ENCODE data around the gene MYO19.

MYO19 gene

DNA sequence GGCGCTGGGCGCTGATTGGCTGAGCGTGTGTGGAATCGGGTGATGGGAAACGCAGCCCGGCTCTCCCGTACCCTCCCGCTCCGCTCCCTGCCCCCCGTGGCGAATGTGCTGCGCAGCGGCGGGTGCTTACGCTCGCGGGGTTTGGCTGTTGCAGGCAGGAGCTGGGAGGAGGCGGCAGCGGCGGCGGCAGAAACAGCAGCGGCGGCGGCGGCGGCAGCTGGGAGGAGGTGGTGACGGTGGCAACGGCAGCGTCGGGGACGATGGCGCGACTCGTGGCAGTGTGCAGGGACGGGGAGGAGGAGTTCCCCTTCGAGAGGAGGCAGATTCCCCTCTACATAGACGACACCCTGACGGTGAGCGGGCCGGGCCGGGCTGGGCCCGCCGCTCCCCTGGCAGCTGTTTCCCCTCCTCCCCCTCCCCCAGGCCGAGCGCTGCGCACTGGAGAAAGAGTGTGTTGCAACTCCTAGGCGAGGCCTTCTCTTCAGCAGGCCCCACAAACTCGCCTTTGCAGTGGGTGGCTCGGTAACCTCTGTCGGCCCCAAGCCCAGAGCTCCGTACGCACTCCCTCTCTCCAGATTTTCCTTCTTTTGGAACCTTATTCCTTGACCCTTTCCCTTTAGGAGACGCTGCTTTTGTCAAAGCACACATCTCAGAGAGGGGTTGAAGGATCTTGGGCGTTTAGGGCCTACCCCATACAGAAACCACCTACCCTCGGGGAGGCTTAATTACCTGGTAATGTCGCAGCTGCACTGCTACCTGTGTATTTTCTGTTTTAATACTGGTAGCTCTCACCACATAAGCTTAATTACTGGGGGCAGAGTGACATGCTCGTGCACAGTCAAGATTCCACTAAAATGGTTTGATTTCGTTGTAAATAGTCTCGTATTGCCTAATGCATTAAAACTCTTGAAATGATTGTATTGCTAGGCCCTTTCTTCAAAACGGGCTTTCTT, 11.1 kb upstream of the MYO19 start:
- peak overlapping the region; percentile 100 for H3K9ac ChIP-seq (ENCODE audit: low read length)
- no peak overlapping the region for H2BK120ac ChIP-seq (ENCODE audit: low read depth, low read length)
- peak overlapping the region; percentile 85 for H2AK5ac ChIP-seq (ENCODE audit: low read length)
- H4K5ac ChIP-seq (ENCODE audit: low read length) = peak overlapping the region; percentile 12
- H3K27ac ChIP-seq (ENCODE audit: low read depth, low read length) = peak overlapping the region; percentile 95
- H3K4ac ChIP-seq (ENCODE audit: low read depth, low read length) = peak overlapping the region; percentile 46
- peak; percentile 98 for DNase-seq
- H3K27me3 ChIP-seq (ENCODE audit: insufficient read depth, low read length, poor library complexity) = no peaks in the 10 kb centered on the region
- H4K8ac ChIP-seq (ENCODE audit: low read depth, low read length) = no peak overlapping the region
- H3K23ac ChIP-seq (ENCODE audit: low read length) = peak overlapping the region; percentile 94
- peak overlapping the region; percentile 98 for H3K56ac ChIP-seq (ENCODE audit: low read length)
- no peak overlapping the region for H2BK15ac ChIP-seq (replicated peaks; ENCODE audit: low read depth)
- H3K4me3 ChIP-seq (ENCODE audit: low read length) = peak overlapping the region; percentile 97
- peaks cover 7% of the 10 kb centered on the region for H3K79me1 ChIP-seq (ENCODE audit: low read length)
- WGBS (ENCODE audit: extremely low coverage, insufficient coverage, low lambda C conversion rate) = no CpG with 5 or more reads among the region's 60 CpGs
- peak overlapping the region; percentile 99 for H3K4me2 ChIP-seq (ENCODE audit: low read length)
- peak overlapping the region; percentile 43 for H2BK5ac ChIP-seq (ENCODE audit: low read length)
- peaks cover 2% of the 10 kb centered on the region for H3K4me1 ChIP-seq (ENCODE audit: control insufficient read depth, low read depth, low read length)
- peak overlapping the region; percentile 39 for H3K18ac ChIP-seq (ENCODE audit: low read length)
- peaks cover 31% of the 10 kb centered on the region for H3K79me2 ChIP-seq (ENCODE audit: control insufficient read depth, insufficient read depth, low read length)
- no peaks in the 10 kb centered on the region for H3K36me3 ChIP-seq (ENCODE audit: control insufficient read depth, insufficient read depth, low read length)

DNA sequence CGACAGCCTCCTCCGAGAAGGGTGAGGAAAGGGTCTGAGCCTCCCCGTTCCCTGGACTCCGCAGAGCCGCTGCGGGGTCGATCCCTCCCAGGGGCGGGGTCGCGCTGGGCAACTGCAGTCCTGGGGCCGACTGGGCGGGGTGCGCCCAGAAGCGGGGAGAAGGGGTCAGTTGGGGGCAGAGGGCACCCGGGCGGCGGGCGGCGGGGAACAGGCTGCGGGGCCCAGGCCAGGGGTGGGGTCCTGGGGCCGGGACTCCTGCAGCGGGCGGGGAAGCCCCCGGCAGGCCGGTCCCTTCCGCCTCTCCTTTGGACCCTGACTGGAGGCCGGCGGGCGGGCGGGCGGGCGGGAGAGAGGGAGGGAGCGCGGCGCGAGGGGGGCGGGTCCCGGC, 10.4 kb upstream of the MYO19 start:
- Histone ChIP-seq H2BK5ac (ENCODE audit: low read length) (peak overlapping the region; percentile 88), H2BK120ac (ENCODE audit: low read depth, low read length) (peak overlapping the region; percentile 21), H3K79me1 (ENCODE audit: low read length) (peaks cover 7% of the 10 kb centered on the region), H2BK15ac (replicated peaks; ENCODE audit: low read depth) (no peak overlapping the region), H3K79me2 (ENCODE audit: control insufficient read depth, insufficient read depth, low read length) (peaks cover 29% of the 10 kb centered on the region), H3K9ac (ENCODE audit: low read length) (peak overlapping the region; percentile 99), H2AK5ac (ENCODE audit: low read length) (no peak overlapping the region), H3K18ac (ENCODE audit: low read length) (peak overlapping the region; percentile 95), H4K5ac (ENCODE audit: low read length) (no peak overlapping the region), H3K4me3 (ENCODE audit: low read length) (peak overlapping the region; percentile 94), H3K4me1 (ENCODE audit: control insufficient read depth, low read depth, low read length) (peaks cover 2% of the 10 kb centered on the region), H3K23ac (ENCODE audit: low read length) (no peak overlapping the region), H3K36me3 (ENCODE audit: control insufficient read depth, insufficient read depth, low read length) (no peaks in the 10 kb centered on the region), H3K4ac (ENCODE audit: low read depth, low read length) (peak overlapping the region; percentile 63), H3K4me2 (ENCODE audit: low read length) (peak overlapping the region; percentile 20), H3K27me3 (ENCODE audit: insufficient read depth, low read length, poor library complexity) (no peaks in the 10 kb centered on the region), H4K8ac (ENCODE audit: low read depth, low read length) (no peak overlapping the region), H3K56ac (ENCODE audit: low read length) (peak overlapping the region; percentile 98), H3K27ac (ENCODE audit: low read depth, low read length) (peak overlapping the region; percentile 98)
- no peak for DNase-seq
- no CpG with 5 or more reads among the region's 38 CpGs for WGBS (ENCODE audit: extremely low coverage, insufficient coverage, low lambda C conversion rate)

DNA sequence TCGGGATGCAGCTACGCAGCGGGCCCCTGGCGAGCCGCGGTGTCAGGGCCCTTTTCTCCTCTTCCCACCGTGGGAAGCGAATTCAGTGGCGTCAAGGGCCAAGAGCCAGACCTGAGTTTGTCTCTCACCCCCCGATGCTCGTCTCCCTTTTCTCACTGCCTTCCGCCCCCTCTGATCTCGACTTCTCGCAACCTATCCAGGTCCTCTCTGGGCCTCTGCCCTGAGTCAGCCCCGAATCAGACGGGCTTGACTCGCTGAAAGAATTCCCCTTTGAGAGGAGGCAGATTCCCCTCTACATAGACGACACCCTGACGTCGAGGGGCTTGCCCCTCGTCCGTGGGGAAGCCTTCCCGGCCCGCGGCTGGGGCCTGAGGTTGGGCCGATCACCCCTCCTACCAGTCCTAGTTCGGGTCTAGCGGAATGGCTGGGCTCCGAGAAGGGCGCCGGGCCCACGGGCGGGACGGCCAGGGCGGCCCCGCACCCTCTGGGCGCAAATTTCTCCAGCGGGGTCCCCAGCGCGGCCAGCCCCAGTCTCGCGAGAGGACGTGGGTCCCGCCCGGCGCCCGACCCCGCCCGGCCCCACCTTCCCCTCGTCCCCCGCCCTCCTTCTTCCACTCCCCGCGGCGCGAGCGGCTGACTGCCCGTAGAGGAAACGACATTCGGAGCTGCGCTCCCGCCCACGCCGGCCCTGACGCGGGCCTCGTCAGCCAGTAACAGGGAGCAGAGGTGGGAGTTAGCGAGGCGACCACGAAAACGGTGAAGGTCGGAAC, 9.8 kb upstream of the MYO19 start, which contains the start of gene GGNBP2:
Gene GGNBP2, plus strand, starts transcription at position 613 of the 770 bp plus-strand sequence. CDS start 806 bp downstream, outside the sequence.
- Histone ChIP-seq H3K79me1 (ENCODE audit: low read length) (peaks cover 7% of the 10 kb centered on the region), H3K36me3 (ENCODE audit: control insufficient read depth, insufficient read depth, low read length) (no peaks in the 10 kb centered on the region), H4K8ac (ENCODE audit: low read depth, low read length) (no peak within 1 kb of the TSS), H3K18ac (ENCODE audit: low read length) (peak within 1 kb of the TSS; percentile 95), H2BK120ac (ENCODE audit: low read depth, low read length) (peak within 1 kb of the TSS; percentile 21), H3K4me3 (ENCODE audit: low read length) (peak within 1 kb of the TSS; percentile 97), H3K9ac (ENCODE audit: low read length) (peak within 1 kb of the TSS; percentile 100), H2AK5ac (ENCODE audit: low read length) (no peak within 1 kb of the TSS), H2BK5ac (ENCODE audit: low read length) (peak within 1 kb of the TSS; percentile 88), H3K27me3 (ENCODE audit: insufficient read depth, low read length, poor library complexity) (no peaks in the 10 kb centered on the region), H3K56ac (ENCODE audit: low read length) (peak within 1 kb of the TSS; percentile 98), H3K27ac (ENCODE audit: low read depth, low read length) (peak within 1 kb of the TSS; percentile 98), H3K4ac (ENCODE audit: low read depth, low read length) (peak within 1 kb of the TSS; percentile 63), H3K4me2 (ENCODE audit: low read length) (peak within 1 kb of the TSS; percentile 99), H3K79me2 (ENCODE audit: control insufficient read depth, insufficient read depth, low read length) (peaks cover 27% of the 10 kb centered on the region), H4K5ac (ENCODE audit: low read length) (no peak within 1 kb of the TSS), H3K23ac (ENCODE audit: low read length) (peak within 1 kb of the TSS; percentile 94), H3K4me1 (ENCODE audit: control insufficient read depth, low read depth, low read length) (peaks cover 2% of the 10 kb centered on the region), H2BK15ac (replicated peaks; ENCODE audit: low read depth) (no peak within 1 kb of the TSS)
- no CpG with 5 or more reads among the region's 71 CpGs for WGBS (ENCODE audit: extremely low coverage, insufficient coverage, low lambda C conversion rate)
- DNase-seq = peak; percentile 96

DNA sequence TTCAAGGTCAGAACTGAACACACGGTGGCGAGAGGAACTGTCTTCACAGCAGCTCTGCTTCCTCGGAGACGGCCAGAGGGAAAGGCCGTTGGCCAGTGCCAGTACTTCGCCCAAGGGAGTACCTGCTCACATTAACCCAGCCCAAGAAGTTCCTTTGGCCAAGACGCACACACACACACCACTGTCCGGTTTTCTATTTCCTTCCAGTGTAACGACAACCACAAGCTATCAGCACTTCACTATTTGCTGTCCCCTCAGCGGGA, 9.3 kb upstream of the MYO19 start:
- no peak overlapping the region for H2BK15ac ChIP-seq (replicated peaks; ENCODE audit: low read depth)
- H3K4me2 ChIP-seq (ENCODE audit: low read length) = peak overlapping the region; percentile 53
- no peaks in the 10 kb centered on the region for H3K36me3 ChIP-seq (ENCODE audit: control insufficient read depth, insufficient read depth, low read length)
- H3K4ac ChIP-seq (ENCODE audit: low read depth, low read length) = peak overlapping the region; percentile 46
- H3K18ac ChIP-seq (ENCODE audit: low read length) = no peak overlapping the region
- no CpG with 5 or more reads among the region's 10 CpGs for WGBS (ENCODE audit: extremely low coverage, insufficient coverage, low lambda C conversion rate)
- H3K27ac ChIP-seq (ENCODE audit: low read depth, low read length) = peak overlapping the region; percentile 98
- H2AK5ac ChIP-seq (ENCODE audit: low read length) = no peak overlapping the region
- peak overlapping the region; percentile 94 for H3K56ac ChIP-seq (ENCODE audit: low read length)
- H3K4me1 ChIP-seq (ENCODE audit: control insufficient read depth, low read depth, low read length) = peaks cover 2% of the 10 kb centered on the region
- DNase-seq = peak; percentile 75
- peaks cover 7% of the 10 kb centered on the region for H3K79me1 ChIP-seq (ENCODE audit: low read length)
- H3K9ac ChIP-seq (ENCODE audit: low read length) = peak overlapping the region; percentile 96
- no peaks in the 10 kb centered on the region for H3K27me3 ChIP-seq (ENCODE audit: insufficient read depth, low read length, poor library complexity)
- no peak overlapping the region for H2BK120ac ChIP-seq (ENCODE audit: low read depth, low read length)
- H4K8ac ChIP-seq (ENCODE audit: low read depth, low read length) = no peak overlapping the region
- H3K4me3 ChIP-seq (ENCODE audit: low read length) = peak overlapping the region; percentile 96
- no peak overlapping the region for H4K5ac ChIP-seq (ENCODE audit: low read length)
- peak overlapping the region; percentile 79 for H2BK5ac ChIP-seq (ENCODE audit: low read length)
- H3K79me2 ChIP-seq (ENCODE audit: control insufficient read depth, insufficient read depth, low read length) = peaks cover 24% of the 10 kb centered on the region
- H3K23ac ChIP-seq (ENCODE audit: low read length) = peak overlapping the region; percentile 57

DNA sequence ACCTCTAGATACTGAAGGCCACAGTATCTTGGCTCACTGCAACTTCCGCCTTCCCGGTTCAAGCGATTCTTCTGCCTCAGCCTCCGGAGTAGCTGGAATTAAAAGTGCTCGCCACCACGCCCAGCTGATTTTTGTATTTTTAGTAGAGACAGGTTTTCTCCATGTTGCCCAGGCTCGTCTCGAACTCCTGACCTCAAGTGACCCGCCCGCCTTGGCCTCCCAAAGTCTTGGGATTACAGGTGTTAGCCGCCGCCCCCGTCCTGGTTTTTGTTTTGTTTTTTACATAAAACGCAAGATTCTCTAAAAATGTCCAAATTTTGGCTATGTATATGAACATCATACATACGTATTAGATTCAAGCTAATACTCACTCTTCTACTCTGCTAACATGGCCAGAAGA, 8.1 kb upstream of the MYO19 start:
- WGBS (ENCODE audit: extremely low coverage, insufficient coverage, low lambda C conversion rate) = no CpG with 5 or more reads among the region's 15 CpGs
- no peak overlapping the region for H2BK5ac ChIP-seq (ENCODE audit: low read length)

More for the DNA sequence above, 8.1 kb upstream of the MYO19 start:
- H3K36me3 ChIP-seq (ENCODE audit: control insufficient read depth, insufficient read depth, low read length) = peaks cover 2% of the 10 kb centered on the region
- H3K4me1 ChIP-seq (ENCODE audit: control insufficient read depth, low read depth, low read length) = peaks cover 1% of the 10 kb centered on the region
- H2BK120ac ChIP-seq (ENCODE audit: low read depth, low read length) = no peak overlapping the region
- no peak overlapping the region for H3K4ac ChIP-seq (ENCODE audit: low read depth, low read length)
- DNase-seq = no peak
- H2AK5ac ChIP-seq (ENCODE audit: low read length) = no peak overlapping the region
- peaks cover 16% of the 10 kb centered on the region for H3K79me2 ChIP-seq (ENCODE audit: control insufficient read depth, insufficient read depth, low read length)
- H3K9ac ChIP-seq (ENCODE audit: low read length) = no peak overlapping the region
- no peak overlapping the region for H2BK15ac ChIP-seq (replicated peaks; ENCODE audit: low read depth)
- H3K4me2 ChIP-seq (ENCODE audit: low read length) = no peak overlapping the region
- no peaks in the 10 kb centered on the region for H3K27me3 ChIP-seq (ENCODE audit: insufficient read depth, low read length, poor library complexity)
- H3K56ac ChIP-seq (ENCODE audit: low read length) = no peak overlapping the region
- H4K8ac ChIP-seq (ENCODE audit: low read depth, low read length) = no peak overlapping the region
- H3K23ac ChIP-seq (ENCODE audit: low read length) = no peak overlapping the region
- H3K4me3 ChIP-seq (ENCODE audit: low read length) = no peak overlapping the region
- H3K79me1 ChIP-seq (ENCODE audit: low read length) = peaks cover 6% of the 10 kb centered on the region
- no peak overlapping the region for H4K5ac ChIP-seq (ENCODE audit: low read length)
- no peak overlapping the region for H3K18ac ChIP-seq (ENCODE audit: low read length)
- no peak overlapping the region for H3K27ac ChIP-seq (ENCODE audit: low read depth, low read length)

All from mesendoderm (in vitro differentiated cells).